VCaP (cell line): Measurements from ENCODE around the gene BFSP2.

Experiments used
- H3K27ac ChIP-seq: fragments of 450-650 bp; 2 replicates; pipeline ENCODE4 v1.5.1; 2017
- TF ChIP-seq, protein P1 (sequence below): fragments of 450-650 bp; conservative IDR thresholded peaks from 2 replicates; pipeline ENCODE4 v1.5.1; 2017; ENCODE audit warnings: mild to moderate bottlenecking, moderate library complexity

The BFSP2 gene

DNA sequence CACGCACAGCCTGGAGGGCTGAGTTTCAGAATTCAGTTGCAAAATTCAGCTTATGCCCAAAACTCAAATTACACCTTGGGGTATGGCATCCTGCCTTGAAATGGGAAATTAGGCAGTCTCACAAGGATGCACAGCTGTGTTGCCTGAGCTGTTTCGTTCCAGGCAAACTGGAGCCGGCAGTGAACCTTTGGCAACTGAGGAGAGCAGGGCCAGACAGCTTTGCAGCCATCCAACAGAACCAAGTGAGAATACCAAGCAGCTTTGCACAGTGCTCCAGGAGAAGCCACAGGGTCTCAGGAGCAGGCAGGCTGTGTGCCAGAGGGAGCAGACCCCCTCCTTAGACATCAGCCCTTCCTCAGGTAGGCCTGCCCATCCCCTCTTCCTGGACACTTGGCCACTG is 32.5 kb upstream of the BFSP2 start:
- TF ChIP-seq, protein P1, sequence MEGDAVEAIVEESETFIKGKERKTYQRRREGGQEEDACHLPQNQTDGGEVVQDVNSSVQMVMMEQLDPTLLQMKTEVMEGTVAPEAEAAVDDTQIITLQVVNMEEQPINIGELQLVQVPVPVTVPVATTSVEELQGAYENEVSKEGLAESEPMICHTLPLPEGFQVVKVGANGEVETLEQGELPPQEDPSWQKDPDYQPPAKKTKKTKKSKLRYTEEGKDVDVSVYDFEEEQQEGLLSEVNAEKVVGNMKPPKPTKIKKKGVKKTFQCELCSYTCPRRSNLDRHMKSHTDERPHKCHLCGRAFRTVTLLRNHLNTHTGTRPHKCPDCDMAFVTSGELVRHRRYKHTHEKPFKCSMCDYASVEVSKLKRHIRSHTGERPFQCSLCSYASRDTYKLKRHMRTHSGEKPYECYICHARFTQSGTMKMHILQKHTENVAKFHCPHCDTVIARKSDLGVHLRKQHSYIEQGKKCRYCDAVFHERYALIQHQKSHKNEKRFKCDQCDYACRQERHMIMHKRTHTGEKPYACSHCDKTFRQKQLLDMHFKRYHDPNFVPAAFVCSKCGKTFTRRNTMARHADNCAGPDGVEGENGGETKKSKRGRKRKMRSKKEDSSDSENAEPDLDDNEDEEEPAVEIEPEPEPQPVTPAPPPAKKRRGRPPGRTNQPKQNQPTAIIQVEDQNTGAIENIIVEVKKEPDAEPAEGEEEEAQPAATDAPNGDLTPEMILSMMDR = no peak

DNA sequence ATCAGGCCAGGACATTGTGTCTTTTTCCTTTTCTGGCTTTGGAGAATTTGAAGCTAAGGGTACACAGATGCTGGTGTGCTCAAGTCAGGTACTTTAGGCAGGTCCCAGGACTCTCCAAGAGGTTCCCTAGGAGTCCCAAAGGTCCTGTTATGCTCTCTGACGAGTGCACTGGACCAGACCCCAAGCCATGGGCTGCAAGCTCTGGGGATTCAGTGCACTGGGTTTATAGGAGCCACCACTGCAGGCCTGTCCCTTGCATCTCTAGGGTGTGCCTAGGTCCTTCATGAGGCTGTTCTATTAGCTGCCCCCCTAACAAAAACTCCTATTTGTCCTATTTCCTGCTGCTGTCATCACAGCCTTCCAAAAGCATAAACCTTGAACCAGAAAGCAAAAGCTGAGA is 31.9 kb upstream of the BFSP2 start:
- TF ChIP-seq, protein P1 = no peak
- H3K27ac ChIP-seq = no peak overlapping the region

More for the DNA sequence above, 32.5 kb upstream of the BFSP2 start:
- H3K27ac ChIP-seq = no peak overlapping the region

DNA sequence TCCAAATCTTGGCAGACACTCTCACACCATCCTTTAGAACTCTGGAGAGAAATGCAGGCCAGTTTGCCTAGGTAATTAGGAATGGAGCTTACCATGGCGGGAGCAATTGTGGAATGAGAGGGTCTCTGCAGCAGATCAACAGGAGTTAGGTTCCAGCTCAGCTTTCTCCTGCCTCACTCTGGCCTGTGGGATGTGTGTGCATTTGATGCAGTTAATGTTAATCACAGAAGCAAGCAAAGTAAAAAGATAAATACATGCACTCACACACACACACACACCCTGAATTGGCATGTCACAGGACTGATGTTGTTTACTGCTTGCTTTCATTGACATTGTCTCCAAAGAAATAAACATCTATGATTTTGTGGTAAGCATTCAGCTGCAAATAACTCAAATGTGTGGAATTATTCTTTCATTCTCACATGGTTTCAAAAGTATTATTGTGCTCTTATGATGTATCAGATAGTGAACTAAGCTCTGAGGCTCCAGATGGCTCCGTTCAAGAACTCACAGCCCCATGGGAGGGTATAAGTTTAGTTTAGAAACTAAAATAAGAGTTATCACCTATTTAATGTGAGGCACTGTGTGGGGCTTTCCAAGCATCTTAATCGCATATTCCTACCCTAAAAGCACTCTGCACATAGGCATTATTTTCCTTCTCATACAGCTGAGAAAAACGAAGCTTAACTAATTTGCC is 31.3 kb upstream of the BFSP2 start:
- no peak overlapping the region for H3K27ac ChIP-seq
- TF ChIP-seq, protein P1 = no peak

DNA sequence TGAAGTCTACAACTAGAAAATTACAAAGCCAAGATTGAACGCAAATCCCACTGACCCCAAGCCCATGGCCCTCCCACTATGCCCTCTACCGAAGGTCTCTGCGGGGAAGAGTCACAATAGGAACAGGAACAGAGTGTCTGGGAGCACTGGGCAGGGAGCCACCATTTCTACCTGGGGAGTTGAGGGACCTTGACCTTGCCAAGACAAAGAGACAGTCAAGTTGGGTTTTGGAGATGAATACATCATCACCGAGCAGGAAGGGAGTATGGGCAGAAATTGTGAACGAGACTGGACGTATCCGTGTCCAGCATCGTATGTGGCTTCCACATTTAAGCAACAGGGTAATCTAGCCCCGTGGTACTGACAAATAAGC is 30.8 kb upstream of the BFSP2 start:
- TF ChIP-seq, protein P1 = no peak
- no peak overlapping the region for H3K27ac ChIP-seq

DNA sequence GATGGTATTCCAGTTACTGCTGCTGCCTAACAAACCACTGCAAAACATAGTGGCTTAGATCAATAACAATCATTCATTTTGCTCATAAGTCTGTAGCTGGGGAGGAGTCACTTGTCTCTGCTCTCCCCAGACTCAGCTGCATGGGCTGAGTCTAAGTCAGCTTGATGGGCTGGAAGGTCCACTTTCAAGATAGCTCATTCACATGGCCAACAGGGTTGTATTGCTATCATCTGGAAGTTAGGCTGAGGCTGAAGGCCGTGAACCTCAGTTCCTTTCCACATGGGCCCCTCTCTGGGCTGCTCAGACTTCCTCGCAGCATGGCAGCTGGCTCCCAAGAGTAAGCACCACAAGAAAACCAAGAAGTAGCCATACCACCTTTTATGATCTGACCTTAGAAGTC is 28.7 kb upstream of the BFSP2 start:
- TF ChIP-seq, protein P1 = no peak
- H3K27ac ChIP-seq = no peak overlapping the region

DNA sequence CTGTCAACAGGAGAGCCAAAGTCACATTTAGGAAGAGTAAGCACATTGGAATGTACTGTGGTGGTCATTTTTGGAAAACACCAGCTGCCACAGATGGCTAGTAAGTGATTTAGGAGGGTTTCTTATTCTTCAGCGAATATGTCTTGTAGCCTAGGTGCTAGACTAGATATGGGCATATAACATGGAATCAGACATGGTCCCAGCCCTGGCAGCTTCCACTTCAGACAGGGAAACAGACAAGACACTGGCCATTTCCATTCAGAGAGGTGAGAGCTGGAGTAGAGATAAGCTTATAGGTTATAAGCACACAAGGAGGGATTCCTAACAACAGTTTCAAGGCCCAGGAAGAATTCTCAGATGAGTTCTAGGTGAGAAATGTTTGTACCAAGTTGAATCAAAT is 28.2 kb upstream of the BFSP2 start:
- TF ChIP-seq, protein P1 = no peak
- no peak overlapping the region for H3K27ac ChIP-seq

DNA sequence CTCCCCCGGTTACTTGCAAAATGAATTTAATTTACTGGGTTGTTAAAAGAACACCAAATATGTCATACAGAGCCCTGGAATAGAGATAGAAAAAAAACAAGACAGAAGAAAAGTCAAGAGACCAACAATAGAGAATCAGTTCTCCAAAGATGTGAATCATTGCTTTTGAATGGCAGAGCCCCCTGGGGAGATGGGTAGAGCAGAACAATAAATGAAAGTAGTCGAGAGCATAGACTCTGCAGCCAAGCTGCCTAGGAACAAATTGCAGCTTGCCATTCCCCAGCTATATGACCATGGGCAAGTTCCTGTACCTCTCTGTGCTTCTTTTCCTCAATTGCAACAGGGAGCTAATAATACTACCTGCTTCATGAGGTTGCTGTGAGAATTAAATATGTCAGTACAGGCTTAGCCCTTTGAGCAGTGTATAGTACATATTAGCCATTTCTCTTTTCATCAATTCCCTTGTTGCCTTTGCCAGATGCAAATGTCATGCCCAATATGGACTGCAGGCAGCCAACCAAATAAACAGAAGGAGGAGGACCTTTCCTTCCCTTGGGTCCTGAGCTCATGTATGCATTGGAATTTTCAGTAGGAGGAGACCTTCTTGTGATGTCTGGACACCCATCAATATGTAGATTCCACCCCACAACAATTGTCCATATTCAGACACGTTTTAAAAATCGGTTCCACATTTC is 25.0 kb upstream of the BFSP2 start:
- TF ChIP-seq, protein P1 = no peak
- H3K27ac ChIP-seq = no peak overlapping the region
